A549 (cell line): Measurements from ENCODE around the gene NOL9.

ENCODE experiments used
- CHD4 ChIP-seq: fragments of 200-600 bp; sonication (generic); IDR thresholded peaks from 2 replicates; pipeline ENCODE4 v1.6.1; 2016; ENCODE audit warnings: antibody characterized with exemption, mild to moderate bottlenecking, borderline replicate concordance
- CTCF ChIP-seq: fragments of >200 bp; sonication (Bioruptor Twin); formaldehyde crosslinking; IDR thresholded peaks from 3 replicates; pipeline ENCODE4 v1.5.1; 2016
- EP300 ChIP-seq, 2 experiments: fragments of >200 bp; sonication (Bioruptor Twin); formaldehyde crosslinking; IDR thresholded peaks; 2 replicates in 1 of 2; 3 replicates in 1 of 2; pipeline ENCODE4 v1.6.1; 2016 to 2017
- MAX ChIP-seq: IDR thresholded peaks from 2 replicates; pipeline ENCODE4 v1.6.1; 2012
- POLR2A ChIP-seq: IDR thresholded peaks from 2 replicates; pipeline ENCODE4 v1.6.1; 2012; ENCODE audit warnings: mild to moderate bottlenecking, low read length
- RNF2 ChIP-seq: fragments of 200-600 bp; sonication (generic); IDR thresholded peaks from 2 replicates; pipeline ENCODE4 v1.6.1; 2016; ENCODE audit warnings: low read depth, mild to moderate bottlenecking, antibody characterized with exemption, moderate library complexity, borderline replicate concordance

- TF ChIP-seq EP300 (IDR thresholded peaks at IDR 0.05): no peak
- no peak for TF ChIP-seq CHD4
- no peak for TF ChIP-seq CTCF
- no peak for TF ChIP-seq MAX
- TF ChIP-seq RNF2: no peak
- no peak for TF ChIP-seq POLR2A
These were observed 18.0 kb downstream of the NOL9 start for GRCh38 chr1:6536291-6536690.
